HL-60 (cell line): ENCODE results near the gene PCNX2.

Source experiments
- POLR2AphosphoS5 ChIP-seq: IDR thresholded peaks from 2 replicates; pipeline ENCODE4 v1.6.1; 2012; ENCODE audit warnings: low read depth
- REST ChIP-seq: IDR thresholded peaks from 2 replicates; pipeline ENCODE4 v1.6.1; 2012; ENCODE audit warnings: low read depth; ENCODE audit not compliant: insufficient replicate concordance
- TF ChIP-seq, protein P1 (sequence below): IDR thresholded peaks from one replicate; pipeline ENCODE4 v1.5.1; 2011; ENCODE audit warnings: low read length, control low read depth, inconsistent platforms; ENCODE audit not compliant: insufficient read depth

DNA sequence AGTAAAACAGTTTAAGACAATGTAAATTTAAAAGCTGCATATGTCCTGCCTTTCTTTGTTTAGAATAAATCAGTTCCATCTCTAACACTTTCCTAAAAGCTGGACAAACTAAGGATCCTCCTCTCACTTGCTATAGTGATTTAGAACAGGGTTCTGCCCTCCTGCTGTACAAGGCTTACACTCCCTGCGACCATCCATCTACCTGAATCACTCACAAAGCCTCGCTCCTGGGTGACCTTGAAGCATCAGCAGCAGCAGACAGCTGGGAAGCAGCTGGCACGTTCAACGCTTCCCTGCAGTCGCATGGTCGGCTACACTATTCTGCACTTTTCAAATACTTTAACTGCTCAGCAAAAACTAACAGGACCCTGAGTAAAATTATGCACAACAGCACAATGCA lies 217.1 kb downstream of the PCNX2 start:
- TF ChIP-seq, protein P1, sequence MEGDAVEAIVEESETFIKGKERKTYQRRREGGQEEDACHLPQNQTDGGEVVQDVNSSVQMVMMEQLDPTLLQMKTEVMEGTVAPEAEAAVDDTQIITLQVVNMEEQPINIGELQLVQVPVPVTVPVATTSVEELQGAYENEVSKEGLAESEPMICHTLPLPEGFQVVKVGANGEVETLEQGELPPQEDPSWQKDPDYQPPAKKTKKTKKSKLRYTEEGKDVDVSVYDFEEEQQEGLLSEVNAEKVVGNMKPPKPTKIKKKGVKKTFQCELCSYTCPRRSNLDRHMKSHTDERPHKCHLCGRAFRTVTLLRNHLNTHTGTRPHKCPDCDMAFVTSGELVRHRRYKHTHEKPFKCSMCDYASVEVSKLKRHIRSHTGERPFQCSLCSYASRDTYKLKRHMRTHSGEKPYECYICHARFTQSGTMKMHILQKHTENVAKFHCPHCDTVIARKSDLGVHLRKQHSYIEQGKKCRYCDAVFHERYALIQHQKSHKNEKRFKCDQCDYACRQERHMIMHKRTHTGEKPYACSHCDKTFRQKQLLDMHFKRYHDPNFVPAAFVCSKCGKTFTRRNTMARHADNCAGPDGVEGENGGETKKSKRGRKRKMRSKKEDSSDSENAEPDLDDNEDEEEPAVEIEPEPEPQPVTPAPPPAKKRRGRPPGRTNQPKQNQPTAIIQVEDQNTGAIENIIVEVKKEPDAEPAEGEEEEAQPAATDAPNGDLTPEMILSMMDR: no peak
- TF ChIP-seq POLR2AphosphoS5 (no peak), REST (no peak)
